ENCODE measurements around the gene ZNF622. TPM values are rescaled to one million over a fixed set of nuclear protein-coding genes. Genes with fewer than 3 reads are reported as not detected.
A peak's percentile ranks its signal among the peaks of the same experiment; 100 is the strongest.

ZNF622 gene
- total RNA-seq, result 56.7 TPM
- long read RNA-seq, transcript ZNF622-201 (6 exons, 1,699 nt), result major isoform, 44 of 50 reads
- long read RNA-seq, partial matches to known transcripts, result 3 of 50 reads
- long read RNA-seq, other reads (novel, unspliced or antisense), result 3 of 50 reads

GRCh38 chr5:16465544-16466432, at the start of gene ZNF622:
TSS of gene ZNF622 (minus strand) at chr5:16465800. CDS start at chr5:16465665, 135 bp downstream.
- ATAC-seq (peak; percentile 93), DNase-seq (ENCODE audit: missing footprints) (peak; percentile 96)
- intact Hi-C loops (cut with DNase I), result no loop called here

GRCh38 chr5:16510098-16510497, 44.5 kb upstream of the ZNF622 start:
- intact Hi-C loops (cut with DNase I), result no loop called here
- DNase-seq (ENCODE audit: missing footprints) (no peak), ATAC-seq (no peak)

GRCh38 chr5:16508730-16509531, 43.3 kb upstream of the ZNF622 start:
- ATAC-seq (peak; percentile 89), DNase-seq (ENCODE audit: missing footprints) (peak; percentile 82)
- intact Hi-C loops (cut with DNase I), result loop anchor here (1.0 to 2.0 kb wide), 3 partner anchors 16 to 30 kb away; no protein-coding TSS in a partner anchor

GRCh38 chr5:16507716-16508115, 42.1 kb upstream of the ZNF622 start:
- no peak for ATAC-seq
- no peak for DNase-seq (ENCODE audit: missing footprints)
- intact Hi-C loops (cut with DNase I), result loop anchor here (1.0 to 2.0 kb wide), 3 partner anchors 15 to 31 kb away; no protein-coding TSS in a partner anchor

GRCh38 chr5:16505904-16506303, 40.3 kb upstream of the ZNF622 start:
- DNase-seq (ENCODE audit: missing footprints) (no peak), ATAC-seq (peak; percentile 10)
- intact Hi-C loops (cut with DNase I), result loop anchor here (1.0 kb wide), 1 partner anchor 28 kb away; no protein-coding TSS in a partner anchor

- no peak for DNase-seq (ENCODE audit: missing footprints)
- peak; percentile 38 for ATAC-seq
- intact Hi-C loops (cut with DNase I), result no loop called here
These were observed 39.7 kb upstream of the ZNF622 start for GRCh38 chr5:16505140-16505891.

- ATAC-seq (no peak), DNase-seq (ENCODE audit: missing footprints) (no peak)
- intact Hi-C loops (cut with DNase I), result no loop called here
These were observed 39.0 kb upstream of the ZNF622 start for GRCh38 chr5:16504571-16504970.

- intact Hi-C loops (cut with DNase I), result no loop called here
- DNase-seq (ENCODE audit: missing footprints), result no peak
- no peak for ATAC-seq
These were observed 37.3 kb upstream of the ZNF622 start for GRCh38 chr5:16502866-16503265.

- ATAC-seq (no peak), DNase-seq (ENCODE audit: missing footprints) (no peak)
- intact Hi-C loops (cut with DNase I), result no loop called here
These were observed 34.4 kb upstream of the ZNF622 start for GRCh38 chr5:16500024-16500423.

- ATAC-seq (no peak), DNase-seq (ENCODE audit: missing footprints) (no peak)
- intact Hi-C loops (cut with DNase I), result no loop called here
These were observed 31.9 kb upstream of the ZNF622 start for GRCh38 chr5:16497546-16497945.

GRCh38 chr5:16493261-16493660, 27.7 kb upstream of the ZNF622 start:
- DNase-seq (ENCODE audit: missing footprints), result no peak
- ATAC-seq, result peak; percentile 28
- intact Hi-C loops (cut with DNase I), result loop anchor here (5.0 kb wide), 1 partner anchor 124 kb away; the partner anchor contains the start of gene RETREG1

- DNase-seq (ENCODE audit: missing footprints), result peak; percentile 68
- ATAC-seq, result peak; percentile 65
- intact Hi-C loops (cut with DNase I), result loop anchor here (1.0 to 5.0 kb wide), 2 partner anchors 16 to 125 kb away; partner anchors contain the start of gene RETREG1
These were observed 27.0 kb upstream of the ZNF622 start for GRCh38 chr5:16492398-16493140.

GRCh38 chr5:16490911-16491310, 25.3 kb upstream of the ZNF622 start:
- ATAC-seq, result peak; percentile 52
- DNase-seq (ENCODE audit: missing footprints), result no peak
- intact Hi-C loops (cut with DNase I), result loop anchor here (5.0 kb wide), 1 partner anchor 126 kb away; the partner anchor contains the start of gene RETREG1

- intact Hi-C loops (cut with DNase I), result loop anchor here (1.0 to 10.0 kb wide), 3 partner anchors 61 to 705 kb away; no protein-coding TSS in a partner anchor
- ATAC-seq (peak; percentile 76), DNase-seq (ENCODE audit: missing footprints) (no peak)
These were observed 23.8 kb upstream of the ZNF622 start for GRCh38 chr5:16489322-16489791.

GRCh38 chr5:16487456-16487855, 21.9 kb upstream of the ZNF622 start:
- intact Hi-C loops (cut with DNase I), result loop anchor here (10.0 kb wide), 1 partner anchor 707 kb away; no protein-coding TSS in a partner anchor
- ATAC-seq (no peak), DNase-seq (ENCODE audit: missing footprints) (no peak)

- intact Hi-C loops (cut with DNase I), result loop anchor here (10.0 kb wide), 1 partner anchor 708 kb away; no protein-coding TSS in a partner anchor
- no peak for ATAC-seq
- DNase-seq (ENCODE audit: missing footprints), result no peak
These were observed 21.1 kb upstream of the ZNF622 start for GRCh38 chr5:16486711-16487111.

- DNase-seq (ENCODE audit: missing footprints), result no peak
- intact Hi-C loops (cut with DNase I), result loop anchor here (10.0 kb wide), 1 partner anchor 709 kb away; no protein-coding TSS in a partner anchor
- ATAC-seq, result no peak
These were observed 20.1 kb upstream of the ZNF622 start for GRCh38 chr5:16485656-16486055.

Measured in Right ventricle myocardium inferior (tissue), 1 donor.